ENCODE results near the gene LTBR.
"Not testable (repeated sequence)": the region's sequence is repeated elsewhere in the genome, so short reads cannot be mapped to it uniquely, and the experiment has no call there.

The LTBR gene

DNA sequence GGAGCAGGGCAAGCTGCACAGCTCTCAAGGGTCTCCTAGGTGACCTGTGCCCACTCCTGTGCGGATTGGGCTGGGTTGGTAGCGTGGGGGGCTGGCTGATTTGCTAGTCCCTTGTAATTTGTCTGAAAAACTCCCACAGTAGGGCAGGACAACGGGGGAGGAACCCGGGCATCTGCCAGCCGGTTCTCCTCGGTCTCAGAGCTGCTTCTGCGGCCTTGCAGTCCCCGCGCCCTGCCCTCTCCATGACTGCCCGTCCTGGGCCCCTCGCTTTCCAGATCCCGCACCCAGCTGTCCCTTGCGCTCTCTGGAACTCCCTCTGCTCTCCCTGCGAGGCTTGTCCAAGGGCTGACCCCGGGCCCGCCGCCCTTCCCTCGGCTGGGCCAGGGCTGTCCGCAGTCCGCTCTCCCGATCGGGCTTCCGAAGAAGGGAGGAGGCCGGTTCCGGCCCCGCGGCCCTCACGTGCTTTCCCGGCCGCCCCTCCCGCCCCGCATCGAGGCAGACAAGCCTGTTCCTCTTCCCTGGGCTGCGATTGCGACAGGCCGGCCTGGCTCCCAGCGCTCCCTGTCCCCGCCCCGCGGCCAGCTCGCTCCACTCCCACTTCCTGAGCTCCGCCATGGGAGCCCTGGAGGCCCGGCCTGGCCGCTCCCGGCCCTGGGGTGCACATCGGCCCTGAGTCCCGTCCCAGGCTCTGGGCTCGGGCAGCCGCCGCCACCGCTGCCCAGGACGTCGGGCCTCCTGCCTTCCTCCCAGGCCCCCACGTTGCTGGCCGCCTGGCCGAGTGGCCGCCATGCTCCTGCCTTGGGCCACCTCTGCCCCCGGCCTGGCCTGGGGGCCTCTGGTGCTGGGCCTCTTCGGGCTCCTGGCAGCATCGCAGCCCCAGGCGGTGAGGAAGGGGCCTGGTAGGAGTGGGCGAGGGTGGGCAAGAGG is at the start of gene LTBR:
TSS of gene LTBR (plus strand) at position 591 of the 927 bp plus-strand sequence. CDS start at position 788, 197 bp downstream.
- peak in 1 of 2 experiments; percentile 76 for DNase-seq

DNA sequence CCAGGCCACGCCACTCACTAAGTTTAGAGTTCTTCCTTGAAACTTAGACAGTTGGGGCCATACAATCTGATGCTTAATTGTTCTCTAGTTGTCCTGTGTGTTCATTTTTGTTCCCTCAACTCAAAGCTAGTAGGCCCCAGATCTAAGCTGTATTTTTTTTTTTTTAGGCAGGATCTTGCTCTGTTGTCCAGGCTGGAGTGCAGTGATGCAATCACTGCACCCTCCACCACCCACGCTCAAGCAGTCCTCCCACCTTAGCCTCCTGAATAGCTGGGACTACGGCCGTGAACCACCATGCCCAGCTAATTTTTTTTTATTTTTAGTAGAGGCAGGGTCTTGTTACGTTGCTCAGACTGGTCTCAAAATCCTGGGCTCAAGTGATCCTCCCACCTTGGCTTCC is 49.6 kb upstream of the LTBR start:
- DNase-seq, result no peak

DNA sequence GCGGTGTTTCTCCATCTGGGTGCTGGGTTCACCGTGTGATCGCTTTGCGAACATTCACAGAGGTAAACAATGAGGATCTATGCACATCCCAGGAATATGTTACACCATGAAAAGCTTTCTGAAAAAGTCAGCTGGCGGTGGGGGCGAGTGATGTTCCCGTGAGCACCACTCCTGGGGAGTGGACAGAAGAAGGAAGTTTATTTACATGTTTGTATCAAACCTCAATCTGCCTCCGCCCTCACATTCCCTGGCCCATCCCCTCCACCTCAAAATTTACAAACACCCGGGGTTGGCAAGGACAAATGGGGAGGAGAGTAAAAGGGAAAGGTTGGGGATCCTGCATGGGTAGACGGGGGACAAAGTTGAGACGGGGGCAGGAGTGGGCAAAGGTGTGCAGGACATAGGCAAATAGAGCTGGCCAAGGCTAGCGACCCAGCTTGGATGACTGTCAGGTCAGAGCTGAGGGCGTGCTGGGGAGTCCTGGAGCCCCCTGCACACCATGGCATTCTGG is 49.0 kb upstream of the LTBR start:
- no peak for DNase-seq

DNA sequence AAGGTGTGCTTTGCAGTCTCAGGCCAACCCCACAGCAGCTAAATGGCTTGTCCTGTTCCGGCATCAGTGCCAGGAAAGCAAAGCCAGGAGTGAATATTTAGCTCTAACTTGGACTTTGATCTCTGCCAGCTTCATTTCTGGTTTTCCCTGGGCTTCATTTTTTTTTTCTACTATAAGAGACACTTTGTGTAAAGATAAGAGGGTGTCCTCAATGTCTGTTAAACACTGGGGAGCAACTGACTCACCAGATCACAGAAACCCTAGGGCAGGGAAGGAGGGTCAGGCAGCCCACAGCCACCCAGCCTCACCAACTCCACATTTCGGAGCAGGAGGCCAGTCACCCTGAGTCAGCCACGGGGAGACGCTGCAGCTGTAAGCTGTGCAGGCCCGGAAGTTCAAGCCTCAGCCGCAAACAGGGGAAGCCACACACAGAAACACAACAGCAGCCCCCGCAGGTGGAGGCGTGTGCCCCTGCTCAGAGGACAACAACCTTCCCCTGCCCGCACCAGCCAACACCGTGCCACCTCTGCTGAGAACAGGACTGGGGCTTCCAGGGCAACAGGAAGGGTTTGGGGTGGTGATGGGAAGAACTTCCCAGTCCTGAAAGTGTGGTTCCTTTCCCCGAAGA is 48.4 kb upstream of the LTBR start:
- DNase-seq, result peak; percentile 41 to 80

DNA sequence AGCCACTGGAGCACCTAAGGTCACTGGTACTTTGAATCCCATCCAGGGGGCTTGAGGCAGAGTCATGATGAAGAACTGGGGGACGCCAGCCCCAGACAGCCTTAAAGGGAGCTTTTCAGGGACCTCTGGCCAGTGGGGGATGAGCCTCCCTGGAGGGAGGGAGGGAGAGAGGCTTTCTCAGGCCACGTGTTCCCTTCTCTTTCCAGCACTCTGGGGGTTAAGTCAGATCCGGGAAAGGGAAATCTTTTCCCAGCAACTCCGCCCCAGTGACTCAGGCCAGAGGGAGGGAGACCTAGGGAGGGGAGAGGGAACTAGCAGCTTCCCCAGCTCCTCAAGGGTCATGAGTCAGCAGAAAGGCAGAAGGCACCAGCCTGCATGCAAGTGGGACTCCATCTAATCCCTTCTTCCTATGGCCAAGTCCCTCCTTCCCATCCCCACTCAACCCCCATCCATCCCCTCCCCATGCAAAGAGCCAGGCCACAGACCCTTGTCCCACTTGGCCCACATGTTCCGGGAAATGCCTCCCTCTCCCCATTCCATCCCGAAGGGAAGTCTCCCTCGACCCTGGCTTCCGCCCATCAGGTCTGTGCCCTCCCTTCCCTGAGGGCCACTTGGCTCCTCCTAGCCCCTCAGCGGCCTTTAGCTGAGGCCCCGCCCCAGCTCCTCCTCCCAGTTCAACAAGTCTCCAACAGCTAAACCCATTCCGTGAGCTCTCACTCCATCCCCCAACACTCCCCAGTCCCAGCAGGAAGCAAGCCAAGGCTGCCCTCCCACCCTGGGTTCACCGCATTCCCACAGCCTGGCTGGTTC is 47.7 kb upstream of the LTBR start:
- peak; percentile 57 to 79 for DNase-seq

DNA sequence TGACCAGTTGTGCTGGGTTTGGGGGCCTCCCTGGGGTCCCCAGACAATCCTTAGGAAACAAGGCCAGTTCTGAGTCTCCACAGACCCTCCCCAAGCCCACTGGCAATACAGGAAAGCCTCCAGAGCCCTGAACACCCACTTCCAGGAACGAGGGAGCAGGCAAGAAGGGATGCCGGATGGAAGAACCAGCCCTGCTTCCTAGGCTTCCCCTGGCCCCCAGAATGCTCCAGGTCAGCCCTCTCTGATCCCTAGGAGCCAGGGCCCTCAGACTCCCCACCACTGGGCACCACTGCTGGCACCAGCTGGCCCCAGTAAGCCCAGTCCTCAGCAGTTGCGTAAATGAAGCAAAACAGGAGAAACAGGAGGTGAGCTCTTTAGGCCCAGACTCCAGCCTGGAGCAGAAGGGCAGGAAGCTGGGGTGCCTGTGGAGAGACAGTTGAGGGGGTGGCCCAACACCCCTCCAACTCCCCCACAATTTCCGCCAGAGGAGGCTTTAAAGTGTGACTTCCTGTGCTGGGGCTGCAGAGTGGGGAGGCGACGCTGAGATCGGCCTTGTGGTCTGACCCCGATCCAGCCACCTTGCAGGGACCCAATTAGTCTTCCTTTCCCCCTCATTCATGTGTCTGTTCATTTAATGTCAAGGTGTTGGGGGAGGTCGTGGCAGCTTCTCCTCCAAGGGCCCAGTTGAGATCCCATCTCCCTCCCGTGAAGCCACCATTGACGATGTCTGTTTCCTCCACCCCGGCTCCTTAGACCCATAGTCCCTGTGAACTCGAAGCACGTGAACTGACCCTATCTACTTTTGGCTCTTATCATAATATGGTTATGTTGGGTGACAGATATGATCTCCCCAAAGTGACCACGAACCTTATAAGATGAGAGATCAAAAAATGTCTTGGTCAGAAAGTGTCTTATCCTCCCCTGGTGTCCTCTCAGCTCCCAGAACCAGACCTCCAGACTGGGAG is 46.8 kb upstream of the LTBR start:
- no peak for DNase-seq

DNA sequence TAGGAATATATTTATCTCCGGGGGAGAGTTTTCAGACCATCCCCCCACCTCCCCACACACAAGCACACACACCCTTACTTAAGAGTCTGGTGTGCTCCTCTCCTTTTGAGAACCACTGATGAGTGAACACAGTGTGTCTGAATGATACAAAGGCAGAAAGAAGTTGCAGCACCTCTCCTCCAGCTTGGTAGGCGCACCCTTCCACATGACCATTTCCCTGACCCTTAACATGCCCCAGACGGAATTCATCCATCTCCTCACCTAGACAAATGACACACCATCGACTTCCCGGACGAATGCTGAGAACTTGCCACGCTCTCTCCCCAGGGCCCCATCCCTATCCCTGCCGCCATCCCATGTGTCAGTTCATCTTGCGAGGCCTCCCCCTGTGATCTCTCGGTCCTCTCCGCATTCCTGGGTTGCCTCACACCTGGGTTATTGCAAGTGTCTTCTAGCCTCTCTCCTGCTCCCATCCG is 46.0 kb upstream of the LTBR start:
- DNase-seq, result no peak

DNA sequence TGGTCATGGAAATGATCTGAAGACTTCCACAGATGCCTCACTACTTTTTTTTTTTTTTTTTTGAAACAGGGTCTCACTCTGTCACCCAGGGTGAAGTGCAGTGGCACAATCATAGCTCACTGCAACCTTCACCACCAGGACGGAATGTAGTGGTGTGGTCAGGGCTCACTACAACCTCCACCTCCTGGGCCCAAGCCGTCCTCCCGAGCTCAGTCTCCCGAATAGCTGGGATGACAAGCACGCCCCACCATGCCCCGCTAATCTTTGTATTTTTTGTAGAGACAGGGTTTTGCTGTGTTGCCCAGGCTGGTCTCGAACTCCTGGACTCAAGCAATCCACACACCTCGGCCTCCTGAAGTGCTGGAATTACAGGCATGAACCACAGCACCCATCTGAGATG is 45.4 kb upstream of the LTBR start:
- not testable (repeated sequence) for DNase-seq

DNA sequence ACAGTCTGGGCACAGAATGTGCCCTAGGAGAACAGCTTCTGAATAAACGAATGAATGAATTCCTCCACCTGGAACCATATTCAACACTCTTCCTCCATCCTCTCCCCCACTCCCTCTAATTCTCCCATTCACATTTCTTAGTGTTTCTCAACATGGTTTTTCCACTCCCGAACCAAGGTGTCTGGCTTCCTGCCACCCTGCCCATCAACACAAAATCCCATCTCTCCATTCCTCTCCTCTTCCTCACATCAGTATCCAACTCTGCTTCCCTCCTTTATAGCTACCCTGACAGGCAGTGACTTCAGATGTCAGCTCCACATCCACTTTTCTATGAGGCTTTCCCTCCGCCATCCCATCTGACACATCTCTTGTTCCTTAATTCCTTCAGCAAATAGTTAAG is 45.0 kb upstream of the LTBR start:
- DNase-seq, result no peak

DNA sequence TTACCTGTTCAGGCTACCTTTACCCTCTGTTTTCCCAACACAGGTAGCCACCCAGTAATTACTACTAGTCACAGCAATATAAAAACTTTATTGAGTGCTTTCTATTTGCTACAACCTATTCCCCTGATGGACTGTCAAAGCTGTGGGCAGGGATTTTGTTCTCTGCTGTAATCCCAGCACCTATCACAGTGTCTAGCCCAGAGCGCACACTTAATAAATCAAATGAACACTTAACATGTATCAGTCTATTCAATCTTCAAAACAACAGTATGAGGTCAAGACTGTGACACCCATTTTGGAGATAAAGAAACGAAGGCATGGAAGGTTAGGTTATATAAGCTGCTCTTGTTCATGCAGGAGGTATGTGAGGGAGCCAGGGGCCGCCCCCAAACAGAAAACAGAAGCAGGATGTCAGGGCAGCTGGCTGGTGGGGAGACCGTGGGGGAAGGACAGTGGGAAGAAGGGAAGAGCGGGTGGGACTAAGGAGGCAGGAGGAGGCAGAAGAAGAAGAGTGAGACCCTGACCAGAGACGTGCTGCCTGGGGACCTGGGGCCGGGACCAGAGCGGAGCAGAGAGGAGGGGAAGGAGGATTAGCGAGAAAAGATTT is 43.8 kb upstream of the LTBR start:
- DNase-seq, result no peak

DNA sequence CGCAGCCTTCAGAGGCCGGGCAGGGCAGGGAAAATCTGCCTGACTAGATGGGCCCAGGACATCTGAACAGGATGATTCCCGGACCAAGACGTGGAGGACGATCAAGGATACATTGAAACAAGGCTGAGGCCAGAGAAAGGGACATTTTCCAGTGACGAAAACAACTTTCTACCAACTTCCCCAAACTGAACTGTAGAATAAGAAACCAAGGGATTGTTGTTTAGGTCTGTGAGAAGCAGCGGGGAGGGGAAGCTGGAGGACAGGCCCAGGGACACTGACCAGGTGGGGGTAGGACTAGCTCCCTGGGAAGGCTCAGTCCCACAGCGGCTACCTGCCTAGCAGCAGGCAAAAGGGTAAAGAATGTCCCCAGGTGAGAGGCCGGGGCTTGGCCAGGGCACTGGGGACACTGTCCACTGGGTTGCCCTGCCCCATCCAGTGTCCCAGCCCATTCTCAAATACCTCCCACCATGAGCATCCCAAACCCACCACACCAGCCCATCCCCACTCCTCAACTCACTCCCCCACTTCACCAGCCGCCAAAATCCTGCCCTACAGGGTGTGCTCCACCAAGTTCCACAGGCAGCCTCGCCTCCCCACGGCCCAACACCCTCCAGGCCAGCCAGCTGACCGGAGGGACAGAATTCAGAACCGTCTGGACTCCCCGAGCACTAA is 43.1 kb upstream of the LTBR start:
- no peak for DNase-seq

DNA sequence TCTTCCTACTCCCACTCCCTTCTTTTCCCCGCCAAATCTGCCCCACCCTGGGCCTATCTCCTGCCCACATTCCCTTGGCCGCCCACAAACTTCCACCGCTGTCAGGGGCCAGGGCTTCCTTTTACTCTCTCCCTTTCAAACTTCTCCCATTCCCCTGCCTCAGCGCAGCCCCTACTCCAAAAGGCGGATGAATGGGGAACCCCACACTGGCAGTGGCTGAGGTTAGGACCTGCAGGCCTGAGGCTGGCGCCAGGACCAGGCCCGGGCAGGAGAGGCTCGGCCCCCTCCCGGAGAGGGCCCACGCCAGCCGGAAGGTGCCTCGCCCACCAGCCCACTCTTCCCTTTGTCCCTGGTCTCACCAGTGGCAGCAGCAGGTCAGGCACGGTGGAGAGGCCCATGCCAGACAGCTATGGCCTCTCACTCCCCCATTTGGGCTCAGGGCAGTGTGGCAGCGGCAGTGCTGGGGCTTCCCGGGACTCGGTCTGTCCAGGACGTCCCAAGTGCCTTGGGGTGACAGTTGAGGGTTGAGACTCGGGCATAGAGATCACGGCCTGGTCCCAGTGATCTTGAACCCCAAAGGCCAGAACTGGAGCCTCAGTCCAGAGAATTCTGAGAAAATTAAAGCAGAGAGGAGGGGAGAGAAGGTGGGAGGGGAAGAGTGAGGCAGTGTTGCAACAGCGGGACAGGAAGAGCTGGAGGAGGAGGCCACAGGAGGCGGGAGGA is 42.4 kb upstream of the LTBR start, which contains the start of gene TNFRSF1A:
TSS of gene TNFRSF1A (minus strand) at position 660 of the 723 bp plus-strand sequence. CDS start at position 398, 262 bp downstream.
- peak in 1 of 2 experiments; percentile 60 for DNase-seq

DNA sequence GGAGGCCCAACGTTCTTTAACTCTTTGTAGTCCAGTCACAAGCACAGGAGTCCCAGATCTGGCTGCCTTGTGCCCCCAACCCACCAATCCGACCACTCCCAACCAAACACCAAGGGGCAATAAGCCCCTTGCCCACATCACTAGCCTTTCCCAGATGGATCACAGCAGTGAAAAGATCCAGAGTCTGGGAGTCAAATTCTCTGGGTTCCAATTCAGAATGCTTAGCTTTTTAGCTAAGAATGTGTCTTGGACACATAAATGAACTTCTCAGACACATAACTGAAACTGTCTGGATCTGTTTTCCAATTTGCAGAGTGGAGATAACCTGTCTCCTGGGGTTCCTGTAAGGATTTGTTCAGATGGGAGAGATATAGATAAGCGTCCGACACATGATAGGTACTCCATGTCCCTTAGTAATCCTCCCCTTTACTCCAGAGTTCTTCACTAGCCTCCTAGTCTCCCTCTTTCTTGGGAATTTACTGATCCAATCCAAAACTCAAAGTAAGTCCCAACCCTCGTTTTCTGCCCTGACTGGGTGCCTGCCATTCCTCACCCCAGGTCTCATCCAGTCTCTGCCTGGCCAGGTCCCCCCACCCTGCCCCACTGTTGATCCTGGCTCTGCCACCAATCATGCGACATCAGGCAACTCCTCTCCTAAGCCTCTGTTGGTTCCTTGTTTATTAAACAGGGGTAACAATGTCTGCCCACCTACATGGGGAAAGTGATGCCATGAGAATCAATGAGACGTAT is 41.6 kb upstream of the LTBR start:
- DNase-seq, result no peak

DNA sequence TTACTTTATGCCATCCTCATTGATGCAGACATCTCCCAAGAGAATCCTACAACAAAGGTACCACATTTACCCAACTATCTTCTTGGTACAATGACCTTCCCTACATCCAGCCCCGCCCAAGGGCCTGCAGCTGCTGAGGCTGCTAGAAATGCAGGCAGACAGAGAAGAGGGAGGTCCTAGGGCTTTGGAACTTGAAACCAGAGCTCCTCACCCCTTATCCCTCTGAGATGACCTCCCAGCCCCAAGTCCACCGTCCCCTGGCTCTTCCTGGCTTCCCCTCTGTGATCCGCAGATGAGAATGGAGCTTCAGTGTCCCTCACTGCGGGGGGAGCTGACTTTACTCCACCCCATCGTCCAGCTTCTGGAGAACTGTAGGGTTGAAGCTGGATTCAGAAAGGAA is 40.4 kb upstream of the LTBR start:
- no peak for DNase-seq

DNA sequence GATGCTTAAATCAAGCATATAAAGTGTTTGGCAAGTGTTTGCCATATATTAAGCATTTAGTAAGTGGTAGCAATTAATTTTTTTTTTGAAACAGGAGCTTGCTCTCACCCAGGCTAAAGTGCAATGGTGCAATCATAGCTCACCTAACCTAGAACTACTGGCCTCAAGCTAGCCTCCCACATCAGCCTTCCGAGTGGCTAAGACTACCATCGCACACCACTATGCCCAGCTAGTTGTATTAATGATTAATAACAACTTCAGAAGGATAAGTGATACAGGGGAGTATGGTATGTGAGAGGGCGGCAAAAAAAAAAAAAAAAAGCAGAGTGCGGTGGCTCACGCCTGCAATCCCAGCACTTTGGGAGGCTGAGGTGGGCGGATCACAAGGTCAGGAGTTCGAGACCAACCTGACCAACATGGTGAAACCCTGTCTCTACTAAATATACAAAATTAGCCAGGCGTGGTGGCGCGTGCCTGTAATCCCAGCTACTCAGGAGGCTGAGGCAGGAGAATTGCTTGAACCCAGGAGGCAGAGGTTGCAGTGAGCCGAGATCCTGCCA is 39.8 kb upstream of the LTBR start:
- not testable (repeated sequence) for DNase-seq

DNA sequence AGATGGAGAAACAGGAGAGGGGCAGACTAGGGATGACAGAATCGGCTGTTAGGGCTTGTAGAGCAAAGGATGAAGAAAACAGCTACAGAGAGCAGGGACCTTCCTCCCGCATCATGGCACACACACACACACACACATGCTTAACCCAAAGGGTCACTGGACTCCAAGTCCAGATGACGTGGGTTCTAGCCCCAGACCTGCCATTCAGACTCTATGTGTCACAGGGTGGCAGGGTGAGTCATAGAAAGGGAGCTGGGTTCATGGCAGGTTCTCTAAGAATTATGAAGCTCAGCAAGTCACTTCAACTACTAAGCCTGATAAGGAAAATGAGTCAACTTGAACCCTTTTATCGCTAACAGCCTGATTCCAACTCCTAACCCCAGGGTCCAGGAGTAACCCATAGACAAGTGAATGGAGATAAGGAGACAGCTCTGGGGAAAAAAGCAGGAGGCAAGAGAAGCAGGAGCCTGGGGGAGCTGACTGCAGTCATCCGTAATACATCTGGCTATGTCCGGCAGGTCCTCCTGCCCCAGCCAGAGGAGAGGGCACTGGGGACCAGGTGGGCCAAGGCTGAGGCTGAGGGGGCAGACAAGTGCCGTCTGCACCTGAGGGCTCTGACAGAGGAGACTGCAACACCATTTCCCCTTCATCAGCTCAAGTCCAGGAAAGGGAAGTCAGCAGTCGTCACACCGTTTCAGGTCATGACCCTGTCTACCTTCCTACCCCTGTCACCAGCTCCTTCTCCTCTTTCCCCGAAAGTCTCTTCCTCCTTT is 38.5 kb upstream of the LTBR start:
- DNase-seq, result no peak

DNA sequence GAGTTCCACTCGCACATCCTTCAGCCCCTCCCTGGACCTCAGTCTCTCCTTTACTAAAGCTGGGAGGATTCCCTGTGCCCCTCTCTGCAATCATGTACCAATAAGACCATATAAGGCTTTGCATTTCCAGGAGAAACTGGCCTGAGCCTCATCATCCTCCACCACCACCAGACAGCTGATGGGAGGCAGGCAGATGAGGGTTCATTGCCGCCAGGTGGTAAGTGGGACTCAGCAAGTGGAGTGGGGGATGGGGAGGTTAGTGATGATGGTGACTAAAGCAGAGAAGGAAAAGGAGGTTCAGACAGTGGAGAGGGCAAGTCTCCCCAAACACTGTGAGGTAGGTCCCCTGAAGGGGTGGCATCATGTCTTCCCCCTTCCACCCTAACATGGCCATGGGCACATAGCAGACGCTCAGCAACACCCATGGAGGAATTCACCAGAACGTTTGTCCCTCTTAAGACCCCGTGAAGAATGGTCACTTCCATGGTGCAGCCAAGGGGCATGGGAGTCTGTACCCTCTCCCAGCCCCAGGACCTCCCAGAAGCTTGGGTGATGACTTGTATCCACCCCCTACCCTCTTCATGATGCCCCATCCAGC is 37.6 kb upstream of the LTBR start:
- no peak for DNase-seq

DNA sequence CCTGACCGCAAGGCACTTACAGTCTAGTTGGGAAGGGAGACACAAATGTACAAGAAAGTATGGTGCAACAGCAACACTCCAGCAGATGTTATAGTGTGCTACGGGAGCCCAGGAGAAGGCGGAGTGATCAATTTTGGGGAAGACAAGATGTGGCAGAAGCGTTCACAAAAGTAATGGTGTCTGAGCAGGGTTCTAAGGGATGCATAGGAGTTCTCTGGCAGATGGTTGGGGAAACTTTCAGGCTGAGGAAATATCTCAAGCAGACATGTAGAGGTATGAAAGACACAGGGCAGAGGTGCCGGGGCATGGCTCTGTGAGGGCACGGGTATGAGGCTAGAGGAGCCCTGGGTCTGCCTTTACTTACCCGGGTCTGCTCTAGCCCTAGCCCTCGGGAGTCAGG is 37.0 kb upstream of the LTBR start:
- no peak for DNase-seq
